BLaER1 (cell line): ENCODE measurements around the gene LRCH1.

Experiments used
- H3K27ac ChIP-seq: shearing (Covaris generic); formaldehyde crosslinking; 2 replicates; pipeline ENCODE4 v1.8.1; 2022
- H3K27me3 ChIP-seq: shearing (Covaris generic); formaldehyde crosslinking; 2 replicates; pipeline ENCODE4 v1.8.1; 2022
- H3K36me3 ChIP-seq: shearing (Covaris generic); formaldehyde crosslinking; 2 replicates; pipeline ENCODE4 v1.8.1; 2022
- H3K4me1 ChIP-seq: shearing (Covaris generic); formaldehyde crosslinking; 2 replicates; pipeline ENCODE4 v1.8.1; 2022
- H3K4me2 ChIP-seq: shearing (Covaris generic); formaldehyde crosslinking; 2 replicates; pipeline ENCODE4 v1.8.1; 2022
- H3K4me3 ChIP-seq: shearing (Covaris generic); formaldehyde crosslinking; 2 replicates; pipeline ENCODE4 v1.8.1; 2022
- H3K9ac ChIP-seq: shearing (Covaris generic); formaldehyde crosslinking; 2 replicates; pipeline ENCODE4 v1.8.1; 2022
- H3K9me3 ChIP-seq: shearing (Covaris generic); formaldehyde crosslinking; 2 replicates; pipeline ENCODE4 v1.8.1; 2022
- H4K20me1 ChIP-seq: shearing (Covaris generic); formaldehyde crosslinking; 2 replicates; pipeline ENCODE4 v1.8.1; 2022
- Cebpa-rat ChIP-seq: shearing (Covaris generic); IDR thresholded peaks from 2 replicates; pipeline ENCODE4 v1.8.1; 2022

LRCH1 gene

DNA sequence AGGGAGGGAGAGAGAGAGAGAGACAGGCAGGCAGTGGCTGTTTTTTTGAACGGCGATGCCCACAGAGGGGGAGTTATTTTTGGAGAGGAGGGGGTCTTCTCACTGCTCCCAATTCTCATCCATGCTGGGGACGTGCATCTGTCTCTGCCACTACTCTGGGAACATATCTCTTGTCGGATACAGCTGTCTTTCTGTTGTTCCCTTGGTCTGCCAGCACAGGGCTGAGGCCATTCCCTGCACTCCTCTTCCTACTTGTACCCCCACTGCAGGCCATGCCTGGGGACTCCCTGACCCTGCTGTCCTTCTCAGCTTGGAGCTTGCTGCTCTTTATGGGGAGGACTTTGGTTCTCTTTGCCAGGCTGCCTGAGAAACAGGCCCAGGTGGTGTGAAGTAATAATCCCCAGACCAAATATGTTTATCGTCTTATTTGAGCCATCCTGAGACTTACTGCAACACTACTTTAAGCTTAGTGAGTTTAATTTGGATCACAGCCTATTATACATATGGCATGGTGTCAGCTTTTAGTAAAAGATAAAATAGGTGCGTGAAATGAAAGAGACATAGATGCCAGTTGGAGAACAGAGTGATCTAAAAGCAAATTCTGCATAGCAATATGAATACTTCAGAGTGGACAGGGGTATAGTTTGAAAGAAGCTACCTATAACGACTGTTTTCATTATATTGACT lies 19.1 kb downstream of the LRCH1 start:
- Histone ChIP-seq H3K9ac (no peak overlapping the region), H3K36me3 (no peaks in the 10 kb centered on the region; the same call in 1 of the 2 replicates), H3K9me3 (no peaks in the 10 kb centered on the region), H3K4me1 (peaks cover 73% of the 10 kb centered on the region), H3K27me3 (no peaks in the 10 kb centered on the region), H3K4me2 (peak overlapping the region; percentile 13), H3K27ac (peak overlapping the region; percentile 40; the same call in 1 of the 2 replicates), H4K20me1 (peaks cover 96% of the 10 kb centered on the region), H3K4me3 (no peak overlapping the region)
- no peak for TF ChIP-seq Cebpa-rat

DNA sequence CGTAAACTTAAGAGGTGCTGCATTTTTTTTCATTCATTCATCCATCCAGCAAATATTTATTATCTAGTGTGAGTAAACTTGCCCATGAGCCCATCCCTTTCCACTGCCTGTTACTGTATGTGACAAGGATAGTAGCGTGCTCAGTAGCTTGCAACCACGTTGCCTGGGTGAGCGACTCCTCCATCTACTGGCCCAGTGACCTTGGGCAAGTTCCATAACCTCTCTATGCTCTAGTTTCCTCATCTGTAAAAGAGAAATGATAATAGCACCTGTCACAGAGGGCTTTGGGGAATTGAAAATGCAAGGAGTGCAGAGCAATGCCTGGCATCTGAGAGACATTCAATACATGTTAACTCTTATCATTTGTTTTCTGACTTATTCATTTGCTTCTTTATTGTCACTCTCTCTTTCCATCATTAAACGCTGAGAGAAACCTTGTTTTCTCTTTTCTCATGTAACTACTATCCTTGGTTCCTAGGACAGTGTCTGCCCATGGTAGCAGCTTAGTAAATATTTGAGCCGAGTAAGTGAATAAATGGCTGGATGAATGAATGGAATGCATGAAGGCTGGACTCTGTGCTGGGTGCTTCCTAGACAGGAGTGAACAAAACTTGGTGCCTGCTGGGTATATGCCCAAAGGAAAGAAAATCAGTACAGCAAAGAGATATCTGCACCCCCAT lies 19.9 kb downstream of the LRCH1 start:
- TF ChIP-seq Cebpa-rat: no peak
- no peaks in the 10 kb centered on the region; the same call in 1 of the 2 replicates for H3K36me3 ChIP-seq
- no peak overlapping the region for H3K9ac ChIP-seq
- peaks cover 96% of the 10 kb centered on the region for H4K20me1 ChIP-seq
- H3K9me3 ChIP-seq: no peaks in the 10 kb centered on the region
- H3K4me3 ChIP-seq: no peak overlapping the region
- no peak overlapping the region for H3K27ac ChIP-seq
- H3K4me2 ChIP-seq: peak overlapping the region; percentile 13
- peaks cover 81% of the 10 kb centered on the region for H3K4me1 ChIP-seq
- no peaks in the 10 kb centered on the region for H3K27me3 ChIP-seq

DNA sequence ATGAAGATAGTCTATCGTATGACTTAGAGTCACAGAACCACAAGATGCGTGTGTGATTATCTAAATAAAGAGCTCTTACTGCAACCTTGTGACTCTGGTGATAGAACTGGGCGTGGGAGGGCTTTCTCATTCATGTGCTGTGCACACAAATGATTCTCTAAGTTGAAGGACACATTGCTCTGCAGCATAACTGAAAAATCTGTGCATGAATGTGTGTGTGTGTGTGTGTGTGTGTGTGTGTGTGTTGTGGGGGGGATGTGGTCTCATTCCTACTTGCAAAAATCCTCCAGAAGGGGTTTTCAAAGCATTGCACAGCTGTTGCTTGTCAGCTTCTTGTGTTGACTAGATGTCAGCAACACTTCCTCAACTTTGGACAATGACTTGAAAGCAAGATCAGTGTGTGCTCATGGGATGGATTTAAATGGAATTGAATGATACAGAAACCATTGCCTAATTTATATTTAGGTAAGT lies 22.4 kb downstream of the LRCH1 start:
- Histone ChIP-seq H3K27me3 (no peaks in the 10 kb centered on the region), H3K27ac (no peak overlapping the region), H3K9me3 (no peaks in the 10 kb centered on the region), H3K4me1 (peaks cover 91% of the 10 kb centered on the region), H3K9ac (no peak overlapping the region), H3K4me2 (peak overlapping the region; percentile 95), H3K36me3 (no peaks in the 10 kb centered on the region; the same call in 1 of the 2 replicates), H4K20me1 (peaks cover 96% of the 10 kb centered on the region), H3K4me3 (no peak overlapping the region)
- no peak for TF ChIP-seq Cebpa-rat

DNA sequence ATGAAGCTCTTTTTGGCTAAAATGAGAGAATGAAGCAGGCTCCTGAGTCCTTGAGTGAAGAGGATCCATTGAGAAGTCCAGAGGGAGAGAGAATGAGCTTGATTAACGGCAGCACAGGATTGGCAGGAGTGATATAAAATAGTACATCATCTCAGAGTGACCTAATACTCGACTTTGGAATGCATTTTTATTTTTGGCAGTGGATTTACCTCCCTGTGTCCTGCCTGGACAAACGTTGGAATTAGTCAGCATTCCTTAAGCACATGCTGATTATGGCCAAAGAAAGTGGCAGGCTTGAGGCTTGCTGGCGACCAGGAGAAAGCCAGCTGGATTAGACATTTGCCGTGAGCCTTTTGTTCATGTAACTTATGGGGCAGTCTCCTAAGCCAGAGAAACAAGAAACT lies 22.9 kb downstream of the LRCH1 start:
- no peaks in the 10 kb centered on the region for H3K9me3 ChIP-seq
- peak overlapping the region; percentile 75; the same call in 1 of the 2 replicates for H3K27ac ChIP-seq
- no peaks in the 10 kb centered on the region for H3K27me3 ChIP-seq
- no peaks in the 10 kb centered on the region; the same call in 1 of the 2 replicates for H3K36me3 ChIP-seq
- peaks cover 96% of the 10 kb centered on the region for H4K20me1 ChIP-seq
- no peak for TF ChIP-seq Cebpa-rat
- H3K4me2 ChIP-seq: peak overlapping the region; percentile 95
- H3K4me3 ChIP-seq: no peak overlapping the region
- H3K9ac ChIP-seq: no peak overlapping the region
- H3K4me1 ChIP-seq: peaks cover 91% of the 10 kb centered on the region

DNA sequence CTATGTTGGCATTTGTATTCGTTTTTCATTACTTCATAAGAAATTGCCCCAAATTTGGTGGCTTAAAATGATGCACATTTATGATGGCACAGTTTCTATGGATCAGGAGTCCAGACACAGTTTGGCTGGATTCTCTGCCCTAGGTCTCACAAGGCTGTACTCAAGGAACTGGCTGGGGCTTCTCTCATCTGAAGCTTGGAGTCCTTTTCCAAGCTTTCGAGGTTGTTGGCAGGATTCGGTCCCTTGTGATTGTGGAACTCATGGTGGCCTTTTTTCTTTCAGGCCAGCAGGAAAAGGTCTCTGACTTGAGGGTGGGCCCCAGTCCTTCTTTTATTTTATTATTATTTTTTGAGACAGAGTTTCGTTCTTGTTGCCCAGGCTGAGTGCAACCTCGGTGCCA lies 23.8 kb downstream of the LRCH1 start:
- Histone ChIP-seq H3K9me3 (no peaks in the 10 kb centered on the region), H3K4me2 (peak overlapping the region; percentile 95), H4K20me1 (peaks cover 90% of the 10 kb centered on the region), H3K36me3 (peaks cover 9% of the 10 kb centered on the region; the same call in 1 of the 2 replicates), H3K27ac (peak overlapping the region; percentile 75), H3K4me3 (no peak overlapping the region), H3K27me3 (no peaks in the 10 kb centered on the region), H3K9ac (0 out of 2 replicates have a peak overlapping the region, but pooled peaks have one; percentile 7), H3K4me1 (peaks cover 90% of the 10 kb centered on the region)
- TF ChIP-seq Cebpa-rat: no peak

DNA sequence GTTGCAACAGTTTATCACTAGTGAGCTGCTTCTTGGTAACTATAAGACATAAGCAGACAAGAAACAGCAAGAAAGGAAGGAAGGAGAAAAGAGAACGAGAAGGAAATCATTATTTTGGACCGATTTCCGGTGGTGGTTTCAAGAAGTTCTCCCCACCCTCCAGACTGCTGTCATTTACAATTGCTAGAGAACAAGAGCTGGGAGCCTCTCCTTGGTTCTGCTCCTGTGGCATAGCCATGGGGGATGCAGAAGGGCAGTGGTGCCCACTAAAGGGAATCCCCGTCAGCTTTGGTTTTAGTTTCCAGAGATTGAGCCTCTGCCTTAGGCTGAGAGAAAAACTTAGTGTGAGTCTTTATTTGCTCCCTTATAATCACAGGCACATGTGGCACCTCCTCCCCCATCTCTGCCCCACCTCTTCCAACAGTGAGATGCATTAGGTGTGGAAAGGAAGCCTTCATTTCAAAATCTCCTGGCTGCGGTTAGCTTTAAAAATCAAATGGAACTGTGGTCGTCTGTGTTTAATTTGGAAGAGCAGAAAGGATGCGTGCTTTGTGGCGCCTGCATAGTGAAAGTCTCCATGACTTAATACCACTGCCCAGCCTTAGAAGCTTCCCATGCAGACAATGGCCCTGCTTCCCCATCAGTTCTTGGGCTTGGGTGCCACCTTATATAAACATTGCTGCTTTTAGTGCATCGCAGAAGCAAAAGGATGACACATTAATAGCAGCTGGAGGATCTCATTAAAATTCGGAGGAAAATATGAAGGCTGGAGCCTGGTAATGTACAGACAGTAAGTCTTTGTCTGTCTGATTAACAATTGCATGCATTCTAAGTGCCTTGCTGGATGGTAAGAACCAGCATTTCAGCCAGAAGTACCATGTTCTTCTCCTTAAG lies 25.0 kb downstream of the LRCH1 start:
- Histone ChIP-seq H3K4me1 (peaks cover 90% of the 10 kb centered on the region), H3K27ac (peak overlapping the region; percentile 75), H3K4me2 (peak overlapping the region; percentile 95), H3K4me3 (peak overlapping the region; percentile 59), H4K20me1 (peaks cover 79% of the 10 kb centered on the region), H3K9me3 (no peaks in the 10 kb centered on the region), H3K27me3 (no peaks in the 10 kb centered on the region), H3K36me3 (peaks cover 10% of the 10 kb centered on the region; the same call in 1 of the 2 replicates), H3K9ac (peak overlapping the region; percentile 70)
- no peak for TF ChIP-seq Cebpa-rat

DNA sequence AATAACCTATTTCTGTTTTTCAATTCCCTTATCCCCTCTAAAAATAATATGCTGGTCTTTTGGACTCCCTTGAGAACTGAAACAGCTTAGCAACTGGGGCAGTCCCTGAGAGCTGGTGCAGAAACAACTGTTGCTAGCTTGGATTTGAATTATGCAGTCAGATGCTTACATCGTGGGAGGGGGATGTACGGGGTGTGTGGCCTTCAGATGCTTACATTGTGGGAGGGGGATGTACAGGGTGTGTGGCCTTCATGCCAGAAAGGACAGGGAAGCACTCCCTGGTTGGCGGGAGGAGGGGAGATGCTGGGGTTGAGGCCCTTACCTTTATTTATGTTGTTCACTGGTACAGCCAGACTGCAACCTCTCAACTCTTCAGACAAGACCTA lies 25.6 kb downstream of the LRCH1 start:
- H3K4me2 ChIP-seq: peak overlapping the region; percentile 95
- peaks cover 94% of the 10 kb centered on the region for H3K4me1 ChIP-seq
- H3K9me3 ChIP-seq: no peaks in the 10 kb centered on the region
- no peaks in the 10 kb centered on the region for H3K27me3 ChIP-seq
- H3K27ac ChIP-seq: peak overlapping the region; percentile 75
- peak overlapping the region; percentile 70 for H3K9ac ChIP-seq
- peak overlapping the region; percentile 59 for H3K4me3 ChIP-seq
- H4K20me1 ChIP-seq: peaks cover 74% of the 10 kb centered on the region
- TF ChIP-seq Cebpa-rat: no peak
- 0 out of 2 replicates have a peak, but pooled peaks cover 10% of the 10 kb centered on the region for H3K36me3 ChIP-seq

DNA sequence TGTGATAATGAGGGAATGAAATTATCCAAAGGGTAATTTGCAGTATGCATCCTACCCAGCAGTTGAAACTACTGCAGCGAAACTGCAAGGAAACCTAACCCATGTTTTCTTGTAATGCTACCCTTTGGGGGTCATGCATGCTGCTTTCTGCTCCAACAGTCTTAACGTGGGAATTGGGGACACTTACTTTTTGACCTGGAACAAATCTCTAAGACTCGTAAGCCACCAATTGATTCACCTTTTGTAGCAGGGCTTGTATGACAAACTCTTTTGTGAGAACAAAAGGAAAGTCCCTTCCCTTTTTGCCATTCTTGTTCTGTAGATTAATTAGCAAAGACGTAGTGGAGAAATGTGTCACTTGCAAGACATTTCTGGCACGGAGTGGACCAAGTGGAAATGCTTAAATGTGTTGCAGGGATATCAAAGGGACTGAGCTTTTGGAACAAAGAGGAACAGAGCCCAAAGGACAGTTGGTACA lies 27.4 kb downstream of the LRCH1 start:
- H3K27ac ChIP-seq: 0 out of 2 replicates have a peak overlapping the region, but pooled peaks have one; percentile 2
- H3K4me1 ChIP-seq: peaks cover 99% of the 10 kb centered on the region
- H3K9ac ChIP-seq: no peak overlapping the region
- H4K20me1 ChIP-seq: peaks cover 65% of the 10 kb centered on the region
- H3K9me3 ChIP-seq: no peaks in the 10 kb centered on the region
- TF ChIP-seq Cebpa-rat: no peak
- no peak overlapping the region for H3K4me3 ChIP-seq
- H3K27me3 ChIP-seq: no peaks in the 10 kb centered on the region
- peak overlapping the region; percentile 95 for H3K4me2 ChIP-seq
- 0 out of 2 replicates have a peak, but pooled peaks cover 10% of the 10 kb centered on the region for H3K36me3 ChIP-seq

DNA sequence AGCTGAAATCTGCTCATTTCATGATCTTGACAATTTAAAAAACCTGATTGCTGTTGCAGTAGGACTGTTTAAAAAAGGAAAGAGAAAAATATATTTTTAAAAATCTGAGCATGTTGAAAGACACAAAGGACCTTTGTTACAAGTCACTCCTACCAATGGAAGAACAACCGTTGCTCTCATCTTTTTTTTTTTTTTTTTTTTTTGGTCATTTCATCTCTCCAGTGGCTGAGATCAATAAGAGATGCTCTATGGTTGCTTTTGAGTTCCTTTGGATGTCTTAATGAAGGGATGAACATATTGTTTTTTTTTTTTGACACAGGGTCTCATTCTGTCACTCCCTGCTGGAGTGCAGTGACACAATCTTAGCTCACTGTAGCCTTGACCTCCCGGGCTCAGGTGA lies 29.2 kb downstream of the LRCH1 start:
- H3K36me3 ChIP-seq: 0 out of 2 replicates have a peak, but pooled peaks cover 10% of the 10 kb centered on the region
- H3K4me2 ChIP-seq: peak overlapping the region; percentile 1; the same call in 1 of the 2 replicates
- H3K27ac ChIP-seq: no peak overlapping the region
- TF ChIP-seq Cebpa-rat: no peak
- peaks cover 64% of the 10 kb centered on the region for H4K20me1 ChIP-seq
- H3K4me3 ChIP-seq: no peak overlapping the region
- no peaks in the 10 kb centered on the region for H3K9me3 ChIP-seq
- no peak overlapping the region for H3K9ac ChIP-seq
- H3K4me1 ChIP-seq: peaks cover 99% of the 10 kb centered on the region
- H3K27me3 ChIP-seq: no peaks in the 10 kb centered on the region
